Right ventricle myocardium inferior (tissue), 1 donor: ENCODE results near the gene KIF1B. TPM values are rescaled to one million over a fixed set of nuclear protein-coding genes. Genes with fewer than 3 reads are reported as not detected.
A peak's percentile ranks its signal among the peaks of the same experiment; 100 is the strongest.

Experiments
- ATAC-seq: fragments of 200-7000 bp; cut with Tn5 transposase; one replicate; pipeline ENCODE4 v1.9.1; 2020; ENCODE audit warnings: mild to moderate bottlenecking, moderate library complexity
- DNase-seq: peaks from one replicate; pipeline ENCODE4 v3.0.0; 2021; ENCODE audit errors: missing footprints
- intact Hi-C: fragments of 100-400 bp; cut with DNase I; formaldehyde crosslinking; loops from one replicate; pipeline ENCODE4 v1.11.0; 2022
- total RNA-seq: library from RNA; stranded (reverse); fragmentation: NEBNext Ultra II Directional; extraction: Animal tissue kit (Norgen Biotek cat#: 25700); gene quantifications from one replicate; pipeline ENCODE4 v1.2.1, GENCODE V29; 2021
- donor health status: DM: no; HTN: yes; CAD: no; lungs with severe emphysema.

The KIF1B gene
- total RNA-seq, 1 donor from 2014 or later, result 70.0 TPM

- intact Hi-C loops, result no loop called here
- ATAC-seq (no peak), DNase-seq (no peak)
These were observed 88.8 kb downstream of the KIF1B start for GRCh38 chr1:10299151-10299550.

- intact Hi-C loops, result no loop called here
- DNase-seq, result no peak
- ATAC-seq, result no peak
These were observed 92.0 kb downstream of the KIF1B start for GRCh38 chr1:10302416-10302815.

- intact Hi-C loops, result no loop called here
- ATAC-seq (peak; percentile 73), DNase-seq (no peak)
These were observed 93.9 kb downstream of the KIF1B start for GRCh38 chr1:10304295-10304694.

GRCh38 chr1:10306435-10306834 is 96.1 kb downstream of the KIF1B start:
- DNase-seq (no peak), ATAC-seq (no peak)
- intact Hi-C loops, result no loop called here

- no peak for DNase-seq
- intact Hi-C loops, result no loop called here
- ATAC-seq, result no peak
These were observed 97.6 kb downstream of the KIF1B start for GRCh38 chr1:10308001-10308400.

GRCh38 chr1:10309243-10310011 is 99.1 kb downstream of the KIF1B start:
- no peak for DNase-seq
- intact Hi-C loops, result no loop called here
- no peak for ATAC-seq

- DNase-seq (no peak), ATAC-seq (no peak)
- intact Hi-C loops, result no loop called here
These were observed 106.4 kb downstream of the KIF1B start for GRCh38 chr1:10316752-10317151.

GRCh38 chr1:10319750-10320149 is 109.4 kb downstream of the KIF1B start:
- no peak for ATAC-seq
- no peak for DNase-seq
- intact Hi-C loops, result no loop called here

GRCh38 chr1:10320336-10320735 is 110.0 kb downstream of the KIF1B start:
- ATAC-seq (no peak), DNase-seq (no peak)
- intact Hi-C loops, result no loop called here

- DNase-seq (no peak), ATAC-seq (no peak)
- intact Hi-C loops, result no loop called here
These were observed 112.5 kb downstream of the KIF1B start for GRCh38 chr1:10322821-10323220.

GRCh38 chr1:10324627-10325026 is 114.3 kb downstream of the KIF1B start:
- ATAC-seq, result no peak
- intact Hi-C loops, result no loop called here
- DNase-seq, result no peak

- ATAC-seq (no peak), DNase-seq (no peak)
- intact Hi-C loops, result no loop called here
These were observed 115.2 kb downstream of the KIF1B start for GRCh38 chr1:10325521-10325920.

- DNase-seq, result no peak
- ATAC-seq, result no peak
- intact Hi-C loops, result no loop called here
These were observed 115.9 kb downstream of the KIF1B start for GRCh38 chr1:10326251-10326650.

GRCh38 chr1:10328180-10328963 is 118.0 kb downstream of the KIF1B start:
- DNase-seq, result no peak
- no peak for ATAC-seq
- intact Hi-C loops, result no loop called here

GRCh38 chr1:10337436-10337835 is 127.1 kb downstream of the KIF1B start:
- ATAC-seq, result no peak
- no peak for DNase-seq
- intact Hi-C loops, result loop anchor here (5.0 to 10.0 kb wide), 2 partner anchors 395 to 463 kb away; partner anchors contain the start of genes LZIC and NMNAT1

GRCh38 chr1:10338047-10338446 is 127.7 kb downstream of the KIF1B start:
- intact Hi-C loops, result loop anchor here (5.0 to 10.0 kb wide), 2 partner anchors 396 to 463 kb away; partner anchors contain the start of genes LZIC and NMNAT1
- DNase-seq (no peak), ATAC-seq (peak; percentile 88)

- ATAC-seq (peak; percentile 42), DNase-seq (no peak)
- intact Hi-C loops, result loop anchor here (1.0 to 10.0 kb wide), 3 partner anchors 128 to 464 kb away; partner anchors contain the start of genes KIF1B, LZIC and NMNAT1
These were observed 128.2 kb downstream of the KIF1B start for GRCh38 chr1:10338611-10339010.

- DNase-seq (no peak), ATAC-seq (no peak)
- intact Hi-C loops, result loop anchor here (1.0 to 10.0 kb wide), 3 partner anchors 129 to 464 kb away; partner anchors contain the start of genes KIF1B, LZIC and NMNAT1
These were observed 128.7 kb downstream of the KIF1B start for GRCh38 chr1:10339036-10339567.

- intact Hi-C loops, result loop anchor here (1.0 to 10.0 kb wide), 3 partner anchors 130 to 465 kb away; partner anchors contain the start of genes KIF1B, LZIC and NMNAT1
- DNase-seq (no peak), ATAC-seq (peak; percentile 82)
These were observed 129.4 kb downstream of the KIF1B start for GRCh38 chr1:10339815-10340214.
